OCI-LY3 (cell line): ENCODE measurements around the gene UTP3.
A peak's percentile ranks its signal among the peaks of the same experiment; 100 is the strongest.

Source experiments
- H2AFZ ChIP-seq: fragments of 200-600, 300-600 bp; shearing (Covaris generic); 2 replicates; pipeline ENCODE4 v1.6.0; 2014; ENCODE audit warnings: antibody characterized with exemption, low read depth, low read length
- H3K27ac ChIP-seq: fragments of 200-600, 300-600 bp; sonication (generic); 2 replicates; pipeline ENCODE4 v1.5.1; 2014; ENCODE audit warnings: mild to moderate bottlenecking, low read length, moderate library complexity, mixed read lengths
- H3K27me3 ChIP-seq: fragments of 200-600, 300-600 bp; sonication (generic); 2 replicates; pipeline ENCODE4 v1.6.1; 2014; ENCODE audit warnings: low read depth, low read length, mixed read lengths
- H3K36me3 ChIP-seq: fragments of 200-600, 300-600 bp; sonication (generic); replicated peaks from 2 replicates; pipeline ENCODE3; 2014; ENCODE audit warnings: low read depth, low read length, mixed read lengths
- H3K4me1 ChIP-seq: fragments of 300-600, 200-600 bp; sonication (generic); 2 replicates; pipeline ENCODE4 v1.6.1; 2014; ENCODE audit warnings: low read length, mixed read lengths
- H3K4me2 ChIP-seq: fragments of 200-600, 300-600 bp; sonication (generic); 2 replicates; pipeline ENCODE4 v1.6.1; 2014; ENCODE audit warnings: low read length, mixed read lengths
- H3K4me3 ChIP-seq: fragments of 300-600, 200-600 bp; sonication (generic); 2 replicates; pipeline ENCODE4 v1.5.1; 2014; ENCODE audit warnings: antibody characterized with exemption, mild to moderate bottlenecking, low read length, moderate library complexity
- H3K79me2 ChIP-seq: fragments of 300-600, 200-600 bp; shearing (Covaris generic); 2 replicates; pipeline ENCODE4 v1.6.1; 2014; ENCODE audit warnings: mild to moderate bottlenecking, low read length, mixed read lengths
- H3K9ac ChIP-seq: fragments of 300-600, 200-600 bp; shearing (Covaris generic); 2 replicates; pipeline ENCODE4 v1.6.0; 2014; ENCODE audit warnings: mild to moderate bottlenecking, low read length, moderate library complexity
- H3K9me3 ChIP-seq: fragments of 200-600, 300-600 bp; shearing (Covaris generic); 2 replicates; pipeline ENCODE4 v1.6.1; 2014; ENCODE audit warnings: low read length, mixed read lengths; ENCODE audit not compliant: insufficient read depth
- H4K20me1 ChIP-seq: fragments of 200-600, 300-600 bp; sonication (generic); 2 replicates; pipeline ENCODE4 v1.6.1; 2016; ENCODE audit warnings: low read length, mixed read lengths; ENCODE audit not compliant: insufficient read depth
- EZH2phosphoT487 ChIP-seq: fragments of 200-600 bp; shearing (Covaris generic); IDR thresholded peaks from 2 replicates; pipeline ENCODE4 v1.6.1; 2018; ENCODE audit warnings: antibody characterized with exemption, mixed run types, low read depth
- TF ChIP-seq, protein P1 (sequence below): fragments of 200-600, 300-600 bp; sonication (generic); IDR thresholded peaks from 2 replicates; pipeline ENCODE4 v1.5.1; 2014; ENCODE audit warnings: antibody characterized with exemption, low read length, low read depth

Gene UTP3

DNA sequence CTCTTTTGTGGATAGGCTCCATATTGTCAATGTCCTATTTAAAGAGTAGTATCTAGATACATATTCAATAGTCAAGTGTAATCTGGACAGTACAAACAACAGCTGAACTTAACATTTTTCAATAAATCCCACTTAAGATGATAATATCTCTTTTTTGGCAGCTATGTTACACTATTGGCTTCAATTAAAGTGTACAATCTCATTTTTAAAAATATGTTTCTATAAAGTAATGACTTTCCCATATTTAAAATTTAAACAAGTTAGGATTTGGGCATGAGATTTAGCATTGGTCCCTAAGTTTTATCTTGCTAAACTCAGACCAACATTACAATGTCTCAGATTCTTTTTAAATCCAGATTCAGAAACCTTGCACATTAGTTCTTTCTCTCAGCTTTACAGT, 14.1 kb upstream of the UTP3 start:
- TF ChIP-seq EZH2phosphoT487, result no peak
- TF ChIP-seq, protein P1, sequence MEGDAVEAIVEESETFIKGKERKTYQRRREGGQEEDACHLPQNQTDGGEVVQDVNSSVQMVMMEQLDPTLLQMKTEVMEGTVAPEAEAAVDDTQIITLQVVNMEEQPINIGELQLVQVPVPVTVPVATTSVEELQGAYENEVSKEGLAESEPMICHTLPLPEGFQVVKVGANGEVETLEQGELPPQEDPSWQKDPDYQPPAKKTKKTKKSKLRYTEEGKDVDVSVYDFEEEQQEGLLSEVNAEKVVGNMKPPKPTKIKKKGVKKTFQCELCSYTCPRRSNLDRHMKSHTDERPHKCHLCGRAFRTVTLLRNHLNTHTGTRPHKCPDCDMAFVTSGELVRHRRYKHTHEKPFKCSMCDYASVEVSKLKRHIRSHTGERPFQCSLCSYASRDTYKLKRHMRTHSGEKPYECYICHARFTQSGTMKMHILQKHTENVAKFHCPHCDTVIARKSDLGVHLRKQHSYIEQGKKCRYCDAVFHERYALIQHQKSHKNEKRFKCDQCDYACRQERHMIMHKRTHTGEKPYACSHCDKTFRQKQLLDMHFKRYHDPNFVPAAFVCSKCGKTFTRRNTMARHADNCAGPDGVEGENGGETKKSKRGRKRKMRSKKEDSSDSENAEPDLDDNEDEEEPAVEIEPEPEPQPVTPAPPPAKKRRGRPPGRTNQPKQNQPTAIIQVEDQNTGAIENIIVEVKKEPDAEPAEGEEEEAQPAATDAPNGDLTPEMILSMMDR, result no peak
- Histone ChIP-seq H3K4me2 (no peak overlapping the region), H2AFZ (no peak overlapping the region), H3K4me3 (no peak overlapping the region), H3K27ac (no peak overlapping the region), H3K4me1 (peaks cover 37% of the 10 kb centered on the region), H3K9me3 (no peaks in the 10 kb centered on the region), H4K20me1 (no peaks in the 10 kb centered on the region), H3K27me3 (no peaks in the 10 kb centered on the region), H3K36me3 (no peaks in the 10 kb centered on the region), H3K9ac (no peak overlapping the region), H3K79me2 (no peaks in the 10 kb centered on the region)

DNA sequence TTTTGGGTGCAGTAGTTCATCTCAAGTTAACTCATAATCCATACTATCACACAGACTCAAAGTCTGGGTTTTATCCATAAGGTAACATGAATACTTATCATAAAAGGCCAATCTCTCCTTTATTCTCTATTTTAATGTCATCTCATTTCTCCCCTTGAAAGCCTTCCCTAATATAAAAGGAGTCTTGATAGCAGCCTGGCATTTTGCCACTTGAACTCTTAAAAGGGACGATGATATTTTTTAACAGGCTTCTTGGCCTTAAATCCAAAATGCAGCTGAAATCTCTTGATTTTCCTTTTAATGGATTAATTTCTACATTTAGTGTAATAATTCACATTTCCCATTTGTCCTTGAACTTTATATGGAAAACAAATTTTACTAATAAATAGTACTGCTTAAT, 13.6 kb upstream of the UTP3 start:
- no peaks in the 10 kb centered on the region for H4K20me1 ChIP-seq
- no peak overlapping the region for H3K4me2 ChIP-seq
- no peak overlapping the region for H3K4me3 ChIP-seq
- H3K4me1 ChIP-seq, result peaks cover 42% of the 10 kb centered on the region
- no peaks in the 10 kb centered on the region for H3K9me3 ChIP-seq
- H3K27me3 ChIP-seq, result no peaks in the 10 kb centered on the region
- no peak for TF ChIP-seq EZH2phosphoT487
- TF ChIP-seq, protein P1, result no peak
- H3K9ac ChIP-seq, result no peak overlapping the region
- H2AFZ ChIP-seq, result no peak overlapping the region
- H3K36me3 ChIP-seq, result no peaks in the 10 kb centered on the region
- no peaks in the 10 kb centered on the region for H3K79me2 ChIP-seq
- H3K27ac ChIP-seq, result no peak overlapping the region

DNA sequence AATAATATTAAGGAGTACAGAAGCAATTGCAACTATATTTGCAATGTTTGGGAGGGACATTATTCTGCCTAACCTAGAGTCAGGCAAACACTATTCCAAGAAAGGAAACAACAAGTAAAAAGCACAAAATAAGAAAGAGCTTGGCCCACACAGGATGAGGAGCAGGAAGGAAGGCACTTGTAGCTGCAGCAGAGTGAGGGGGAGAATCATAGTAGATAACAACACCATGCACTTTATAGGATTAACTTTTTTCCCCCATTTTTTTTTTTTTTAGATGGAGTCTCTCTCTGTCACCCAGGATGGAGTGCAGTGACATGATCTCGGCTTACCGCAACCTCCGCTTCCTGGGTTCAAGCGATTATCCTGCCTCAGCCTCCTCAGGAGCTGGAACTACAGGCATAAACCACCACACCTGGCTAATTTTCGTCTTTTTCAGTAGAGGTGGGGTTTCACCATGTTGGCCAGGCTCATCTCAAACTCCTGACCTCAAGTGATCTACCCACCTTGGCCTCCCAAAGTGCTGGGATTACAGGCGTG, 11.7 kb upstream of the UTP3 start:
- H3K36me3 ChIP-seq, result no peaks in the 10 kb centered on the region
- TF ChIP-seq, protein P1, result no peak
- no peak for TF ChIP-seq EZH2phosphoT487
- H2AFZ ChIP-seq, result no peak overlapping the region
- peak overlapping the region; percentile 37 for H3K4me2 ChIP-seq
- H3K27me3 ChIP-seq, result no peaks in the 10 kb centered on the region
- H3K4me3 ChIP-seq, result no peak overlapping the region
- no peaks in the 10 kb centered on the region for H4K20me1 ChIP-seq
- peaks cover 54% of the 10 kb centered on the region for H3K4me1 ChIP-seq
- no peak overlapping the region for H3K9ac ChIP-seq
- H3K9me3 ChIP-seq, result no peaks in the 10 kb centered on the region
- H3K79me2 ChIP-seq, result no peaks in the 10 kb centered on the region
- no peak overlapping the region for H3K27ac ChIP-seq

DNA sequence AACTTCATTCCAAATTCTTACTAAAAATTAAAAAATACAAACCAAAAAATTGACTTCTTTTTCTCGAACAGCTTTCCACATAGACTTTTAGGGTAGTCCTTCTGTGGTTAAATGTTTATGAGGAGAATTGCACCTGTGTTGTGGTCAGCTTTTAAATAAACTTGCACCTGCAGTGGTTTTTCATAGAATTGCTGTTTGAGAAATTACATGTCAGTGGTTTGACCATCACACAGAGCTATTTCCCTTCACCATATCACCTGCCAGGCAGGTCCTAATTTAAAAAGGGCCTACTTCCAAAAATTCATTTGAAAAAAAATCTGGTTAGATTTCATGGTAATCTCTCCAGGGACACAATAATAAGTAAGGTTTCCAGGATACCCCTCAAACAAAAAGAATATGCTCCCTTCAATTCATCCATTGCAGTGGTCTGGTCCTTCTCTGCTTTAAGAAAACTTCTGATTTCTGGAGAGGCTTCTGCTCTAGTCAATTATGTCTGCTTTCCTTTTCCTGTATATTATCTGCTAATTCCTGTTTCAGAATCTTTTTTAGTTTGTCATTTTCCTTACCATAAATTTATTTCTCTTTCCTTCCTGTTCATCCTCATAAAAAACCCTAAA, 9.8 kb upstream of the UTP3 start:
- Histone ChIP-seq H3K27me3 (no peaks in the 10 kb centered on the region), H2AFZ (no peak overlapping the region), H4K20me1 (no peaks in the 10 kb centered on the region), H3K9me3 (no peaks in the 10 kb centered on the region), H3K79me2 (no peaks in the 10 kb centered on the region), H3K27ac (no peak overlapping the region; the same call in 1 of the 2 replicates), H3K4me2 (peak overlapping the region; percentile 32), H3K36me3 (no peaks in the 10 kb centered on the region), H3K4me3 (no peak overlapping the region), H3K4me1 (peaks cover 54% of the 10 kb centered on the region), H3K9ac (no peak overlapping the region)
- TF ChIP-seq, protein P1, result no peak
- TF ChIP-seq EZH2phosphoT487, result no peak
